ENCODE measurements around the gene S100A16. TPM values are rescaled to one million over a fixed set of nuclear protein-coding genes. Genes with fewer than 3 reads are reported as not detected.
"Not testable (repeated sequence)": the region's sequence is repeated elsewhere in the genome, so short reads cannot be mapped to it uniquely, and the experiment has no call there.

S100A16 gene
- total and polyA plus RNA-seq, 3 donors from 2014 or later, result 126 to 171 (median 158) TPM

- Histone ChIP-seq H3K36me3 (ENCODE audit: low read depth, missing control alignments) (no peaks in the 10 kb centered on the region), H3K4me1 (peaks cover 26% of the 10 kb centered on the region), H3K27ac (no peak overlapping the region), H3K4me3 (no peak overlapping the region), H3K9me3 (no peaks in the 10 kb centered on the region), H3K27me3 (no peaks in the 10 kb centered on the region)
- TF ChIP-seq CTCF (IDR thresholded peaks at IDR 0.05), result no peak
- no peak for TF ChIP-seq POLR2A (IDR thresholded peaks at IDR 0.05)
- DNase-seq, result no peak
- intact Hi-C loops (cut with DNase I; ENCODE audit: low total_unique reads), result no loop called here
- 73 to 81% methylated on average over 6 of the region's 6 CpGs for whole genome bisulfite sequencing, 2 donors
Observed at GRCh38 chr1:153563483-153563901, 49.4 kb downstream of the S100A16 start.

GRCh38 chr1:153562021-153562420, 50.9 kb downstream of the S100A16 start:
- intact Hi-C loops (cut with DNase I; ENCODE audit: low total_unique reads); H3K27me3 ChIP-seq; DNase-seq; H3K9me3 ChIP-seq; H3K36me3 ChIP-seq (ENCODE audit: low read depth, missing control alignments); H3K4me3 ChIP-seq; H3K27ac ChIP-seq: not testable (repeated sequence)
- peaks cover 19% of the 10 kb centered on the region for H3K4me1 ChIP-seq
- WGBS, 2 donors, result 83 to 84% methylated on average over 3 of the region's 3 CpGs

- no peak for DNase-seq
- Histone ChIP-seq H3K4me1 (peaks cover 14% of the 10 kb centered on the region), H3K27me3 (no peaks in the 10 kb centered on the region), H3K9me3 (no peaks in the 10 kb centered on the region), H3K27ac (no peak overlapping the region), H3K36me3 (ENCODE audit: low read depth, missing control alignments) (no peaks in the 10 kb centered on the region), H3K4me3 (no peak overlapping the region)
- intact Hi-C loops (cut with DNase I; ENCODE audit: low total_unique reads), result no loop called here
- TF ChIP-seq POLR2A (IDR thresholded peaks at IDR 0.05), result no peak
- TF ChIP-seq CTCF (IDR thresholded peaks at IDR 0.05), result no peak
- WGBS, 2 donors, result 90 to 100% methylated on average over 3 of the region's 3 CpGs
Observed at GRCh38 chr1:153561466-153561985, 51.4 kb downstream of the S100A16 start.

- 73 to 75% methylated on average over 10 of the region's 10 CpGs for WGBS, 2 donors
- Histone ChIP-seq H3K36me3 (ENCODE audit: low read depth, missing control alignments) (no peaks in the 10 kb centered on the region), H3K4me3 (no peak overlapping the region), H3K27ac (no peak overlapping the region), H3K4me1 (peaks cover 8% of the 10 kb centered on the region), H3K9me3 (no peaks in the 10 kb centered on the region), H3K27me3 (no peaks in the 10 kb centered on the region)
- TF ChIP-seq POLR2A (IDR thresholded peaks at IDR 0.05) (no peak), CTCF (IDR thresholded peaks at IDR 0.05) (no peak)
- no peak for DNase-seq
- intact Hi-C loops (cut with DNase I; ENCODE audit: low total_unique reads), result no loop called here
Observed at GRCh38 chr1:153560771-153561465, 52.0 kb downstream of the S100A16 start.

- intact Hi-C loops (cut with DNase I; ENCODE audit: low total_unique reads), result no loop called here
- Histone ChIP-seq H3K27me3 (no peaks in the 10 kb centered on the region), H3K4me1 (peaks cover under 1% of the 10 kb centered on the region), H3K36me3 (ENCODE audit: low read depth, missing control alignments) (no peaks in the 10 kb centered on the region), H3K27ac (no peak overlapping the region), H3K9me3 (no peaks in the 10 kb centered on the region), H3K4me3 (no peak overlapping the region)
- DNase-seq, result no peak
- no peak for TF ChIP-seq POLR2A (IDR thresholded peaks at IDR 0.05)
- TF ChIP-seq CTCF (IDR thresholded peaks at IDR 0.05), result no peak
- WGBS, 2 donors, result 87 to 99% methylated on average over 2 of the region's 2 CpGs
Observed at GRCh38 chr1:153560241-153560640, 52.7 kb downstream of the S100A16 start.
